ENCODE results near the gene CHRNA1. TPM values are rescaled to one million over a fixed set of nuclear protein-coding genes. Genes with fewer than 3 reads are reported as not detected.

Gene CHRNA1
- total RNA-seq, 4 donors from 2014 or later = 2.6 to 7.4 (median 3.0) TPM; not detected in 1

DNA sequence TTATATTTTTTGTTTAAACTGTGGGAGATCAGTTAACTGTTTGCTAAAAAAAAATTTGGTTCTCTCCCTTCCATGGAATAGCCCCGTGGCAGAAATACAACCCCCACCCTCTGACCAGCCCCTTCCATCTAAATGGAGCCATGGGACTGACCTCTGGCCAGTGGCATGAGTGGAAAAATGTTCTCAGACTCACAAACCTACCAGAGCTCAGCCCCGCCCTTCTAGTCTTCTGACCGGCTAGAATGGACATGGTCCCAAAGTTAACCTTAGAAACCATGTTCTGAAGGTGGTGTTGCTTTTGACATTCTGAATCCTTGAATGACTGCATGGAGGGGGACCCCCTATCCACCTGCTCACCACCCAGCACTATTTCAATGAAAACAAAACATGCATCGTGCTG, 1.3 kb upstream of the CHRNA1 start:
- no peaks in the 10 kb centered on the region for H3K36me3 ChIP-seq

DNA sequence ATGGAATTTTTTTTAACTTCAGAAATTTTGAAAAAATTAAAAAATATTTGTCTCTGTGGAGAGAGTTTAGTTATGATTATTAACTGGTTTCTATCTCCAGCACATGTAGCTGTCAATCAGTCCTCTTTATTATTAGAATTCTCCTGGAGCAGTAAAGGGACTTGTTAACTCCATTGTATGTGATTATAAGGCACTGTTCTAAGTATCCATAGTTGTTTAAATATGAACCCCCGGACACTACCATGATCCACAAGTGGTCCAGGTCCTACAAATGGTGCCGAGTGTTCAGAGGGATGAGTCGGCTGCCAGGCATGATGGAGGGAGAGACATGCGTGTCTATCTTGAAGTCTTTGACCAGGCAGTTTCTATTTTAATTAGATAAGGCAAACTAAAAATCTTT, 492 bp downstream of the CHRNA1 start:
- intact Hi-C loops (cut with DNase I; ENCODE audit: low total_unique reads) = no loop called here
- TF ChIP-seq POLR2AphosphoS5 (IDR thresholded peaks at IDR 0.05) = no peak
- TF ChIP-seq POLR2A (IDR thresholded peaks at IDR 0.05) = no peak
- TF ChIP-seq EP300 (IDR thresholded peaks at IDR 0.05; ENCODE audit: low read depth) = no peak
- TF ChIP-seq CTCF (IDR thresholded peaks at IDR 0.05) = no peak
- Histone ChIP-seq H3K4me3 (no peak overlapping the region), H3K27ac (no peak overlapping the region), H3K36me3 (no peaks in the 10 kb centered on the region), H3K27me3 (no peaks in the 10 kb centered on the region), H3K4me1 (peaks cover 0 to 7% (median 2%) of the 10 kb centered on the region in 4 donors), H3K9me3 (no peaks in the 10 kb centered on the region)
- 80 to 95% methylated on average over 4 of the region's 4 CpGs for WGBS, 2 donors (ENCODE audit: low coverage in 1 of 2)
- in situ Hi-C loops (cut with MboI; ENCODE audit: low pct_ligation_motif_present in 1 of 4, low pct_unique_long_range_greater_than_20kb in 1 of 4, low sequenced_read_pairs in 3 of 4) = no loop called here
- DNase-seq = no peak

More for the DNA sequence above, 1.3 kb upstream of the CHRNA1 start:
- no peak for TF ChIP-seq CTCF (IDR thresholded peaks at IDR 0.05)
- no peaks in the 10 kb centered on the region for H3K27me3 ChIP-seq
- no peaks in the 10 kb centered on the region for H3K4me1 ChIP-seq
- in situ Hi-C loops (cut with MboI; ENCODE audit: low pct_ligation_motif_present in 1 of 4, low pct_unique_long_range_greater_than_20kb in 1 of 4, low sequenced_read_pairs in 3 of 4) (no loop called here), intact Hi-C loops (cut with DNase I; ENCODE audit: low total_unique reads) (no loop called here)
- no peak overlapping the region for H3K4me3 ChIP-seq
- H3K9me3 ChIP-seq = no peaks in the 10 kb centered on the region
- H3K27ac ChIP-seq = no peak overlapping the region
- WGBS, 2 donors (ENCODE audit: low coverage in 1 of 2) = 50 to 77% methylated on average over 1 to 4 of the region's 4 CpGs
- DNase-seq = no peak

GRCh38 chr2:174762464-174762863, 1.8 kb downstream of the CHRNA1 start:
- Histone ChIP-seq H3K27ac (no peak overlapping the region), H3K4me3 (no peak overlapping the region), H3K9me3 (no peaks in the 10 kb centered on the region), H3K27me3 (no peaks in the 10 kb centered on the region), H3K36me3 (no peaks in the 10 kb centered on the region), H3K4me1 (peaks cover 0 to 7% (median 2%) of the 10 kb centered on the region in 4 donors)
- no peak for TF ChIP-seq EP300 (IDR thresholded peaks at IDR 0.05; ENCODE audit: low read depth)
- TF ChIP-seq POLR2AphosphoS5 (IDR thresholded peaks at IDR 0.05) = no peak
- TF ChIP-seq CTCF (IDR thresholded peaks at IDR 0.05) = no peak
- TF ChIP-seq POLR2A (IDR thresholded peaks at IDR 0.05) = no peak
- intact Hi-C loops (cut with DNase I; ENCODE audit: low total_unique reads) = no loop called here
- in situ Hi-C loops (cut with MboI; ENCODE audit: low pct_ligation_motif_present in 1 of 4, low pct_unique_long_range_greater_than_20kb in 1 of 4, low sequenced_read_pairs in 3 of 4) = no loop called here
- 73 to 79% methylated on average over 5 of the region's 5 CpGs for WGBS, 2 donors (ENCODE audit: low coverage in 1 of 2)
- no peak for DNase-seq

GRCh38 chr2:174761837-174762236, 2.4 kb downstream of the CHRNA1 start:
- Histone ChIP-seq H3K4me1 (peaks cover 0 to 7% (median 2%) of the 10 kb centered on the region in 4 donors), H3K4me3 (no peak overlapping the region), H3K36me3 (no peaks in the 10 kb centered on the region), H3K9me3 (no peaks in the 10 kb centered on the region), H3K27ac (no peak overlapping the region), H3K27me3 (no peaks in the 10 kb centered on the region)
- intact Hi-C loops (cut with DNase I; ENCODE audit: low total_unique reads) (no loop called here), in situ Hi-C loops (cut with MboI; ENCODE audit: low pct_ligation_motif_present in 1 of 4, low pct_unique_long_range_greater_than_20kb in 1 of 4, low sequenced_read_pairs in 3 of 4) (no loop called here)
- TF ChIP-seq CTCF (IDR thresholded peaks at IDR 0.05) (no peak), EP300 (IDR thresholded peaks at IDR 0.05; ENCODE audit: low read depth) (no peak), POLR2A (IDR thresholded peaks at IDR 0.05) (no peak), POLR2AphosphoS5 (IDR thresholded peaks at IDR 0.05) (no peak)
- no peak for DNase-seq
